Motor neuron (in vitro differentiated cells): ENCODE data around the gene ALDH1A2. TPM values are rescaled to one million over a fixed set of nuclear protein-coding genes. Genes with fewer than 3 reads are reported as not detected.
A peak's percentile ranks its signal among the peaks of the same experiment; 100 is the strongest.

Experiments used
- ATAC-seq, 8 experiments: fragments of 200-7000 bp; cut with Tn5 transposase; replicated peaks in 6 of 8; 2 replicates each; pipeline ENCODE4 v1.8.0; 2021; ENCODE audit warnings: mild to moderate bottlenecking in 8 of 8, moderate library complexity in 8 of 8
- H3K27ac ChIP-seq, 2 donors: fragments of 250-450 bp; sonication (Bioruptor Pico); 2 replicates each; pipeline ENCODE4 v1.9.0; 2021; ENCODE audit warnings: antibody characterized with exemption in 2 of 2, mild to moderate bottlenecking in 2 of 2, moderate library complexity in 1 of 2
- H3K4me1 ChIP-seq, 2 donors: fragments of 250-450 bp; sonication (Bioruptor Pico); replicated peaks in 1 of 2; 2 replicates each; pipeline ENCODE4 v1.6.1; 2021; ENCODE audit warnings: antibody characterized with exemption in 2 of 2, mild to moderate bottlenecking in 2 of 2, moderate library complexity in 1 of 2
- H3K4me3 ChIP-seq, 5 donors: fragments of 250-450 bp; sonication (Bioruptor Pico); 2 replicates each; pipeline ENCODE4 v1.9.0; 2021; ENCODE audit warnings: antibody characterized with exemption in 5 of 5, mild to moderate bottlenecking in 5 of 5, moderate library complexity in 4 of 5
- WGBS, 10 experiments: fragments of 450-650 bp; shearing (Covaris generic); methylation state at CpG; one replicate each; pipeline ENCODE4 v1.0.0; 2022; 5-methylcytosine and 5-hydroxymethylcytosine counted together
- in situ Hi-C, 9 experiments: fragments of 400-800 bp; cut with MboI; loops; one replicate each; pipeline ENCODE4 v1.15.0; 2021; ENCODE audit warnings: low sequenced_read_pairs in 9 of 9, low pct_unique_long_range_greater_than_20kb in 2 of 9; ENCODE audit not compliant: unreplicated experiment in 9 of 9
- total RNA-seq, 8 experiments: library from RNA; unstranded; fragments of 300-600 nt; gene quantifications; 2 replicates each; pipeline versions ENCODE4 v1.2.3 to v1.2.4, GENCODE V29; 2022

The ALDH1A2 gene
- total RNA-seq, 8 experiments from 2014 or later = 0.21 to 24.8 (median 5.4) TPM; not detected in 1

DNA sequence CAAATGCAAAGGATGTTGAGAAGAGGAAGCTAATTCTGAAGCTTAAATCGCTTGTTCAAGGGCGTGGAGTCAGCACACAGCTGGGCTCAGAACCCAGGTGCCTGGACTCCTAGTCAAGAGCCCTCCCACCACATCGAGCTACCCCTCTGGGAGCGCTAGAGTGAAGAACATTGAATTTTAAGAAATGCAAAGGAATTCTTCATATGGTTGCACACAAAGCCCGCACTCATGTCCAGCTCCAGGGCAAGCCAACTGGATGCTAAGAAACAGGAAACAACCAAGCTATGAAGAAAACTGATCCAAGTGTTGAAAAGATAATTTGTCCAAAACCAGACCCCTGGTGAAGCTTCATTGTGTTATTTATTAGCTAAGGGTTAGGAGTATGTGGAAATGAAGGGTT lies 122.3 kb downstream of the ALDH1A2 start:
- in situ Hi-C loops = no loop called here
- ATAC-seq = no peak
- Histone ChIP-seq H3K4me3 (no peak overlapping the region), H3K4me1 (peaks cover 0 to 3% of the 10 kb centered on the region in 2 donors), H3K27ac (no peak overlapping the region)
- 0 to 97% (median 90%) methylated on average over 1 to 5 of the region's 5 CpGs; no CpG with 5 or more reads in 5 of the 10 experiments for WGBS, 10 experiments

DNA sequence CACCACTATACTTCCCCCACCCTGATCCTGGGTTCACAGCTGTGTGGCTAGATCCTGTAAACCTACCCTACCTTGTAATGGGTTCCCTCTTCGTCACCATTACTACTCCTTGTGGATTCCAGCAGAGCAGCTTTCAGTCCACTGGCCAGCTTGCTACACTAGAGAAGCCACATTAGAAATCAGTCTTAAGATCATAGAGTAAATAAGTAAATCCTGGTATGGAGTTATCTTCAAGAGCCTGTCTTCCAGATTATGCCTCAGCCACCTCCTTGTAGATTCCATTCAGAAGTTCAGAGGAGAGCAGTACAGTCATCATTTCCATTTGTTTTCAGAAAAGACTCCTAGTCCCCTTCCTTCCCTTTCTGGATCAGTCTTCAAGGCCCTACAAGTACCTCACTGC lies 123.7 kb downstream of the ALDH1A2 start:
- no peak overlapping the region for H3K4me3 ChIP-seq
- no peak overlapping the region for H3K27ac ChIP-seq
- 14 to 67% methylated on average over 1 of the region's 1 CpG; no CpG with 5 or more reads in 8 of the 10 experiments for WGBS, 10 experiments
- ATAC-seq = no peak
- in situ Hi-C loops = no loop called here
- no peaks in the 10 kb centered on the region for H3K4me1 ChIP-seq

DNA sequence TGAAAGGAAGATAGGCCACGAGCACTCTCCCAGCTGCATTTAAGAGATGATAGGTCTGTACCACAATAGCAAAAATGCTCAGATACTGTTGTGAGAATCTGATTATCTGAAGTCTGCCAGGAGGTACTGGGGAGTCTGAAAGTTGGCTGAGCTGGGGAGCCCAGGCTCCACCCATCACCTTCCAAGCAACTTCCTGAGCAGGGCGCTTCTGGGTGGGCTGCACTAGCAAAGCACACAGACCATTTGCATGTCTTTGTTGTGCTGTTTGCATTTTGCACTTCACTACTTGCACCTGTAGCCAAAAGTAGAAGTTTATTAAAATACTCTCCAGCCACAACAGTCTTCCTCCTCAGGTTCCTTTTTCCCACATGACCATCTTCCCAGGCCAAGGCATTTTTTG lies 133.2 kb downstream of the ALDH1A2 start:
- ATAC-seq = no peak
- Histone ChIP-seq H3K4me3 (no peak overlapping the region), H3K4me1 (no peaks in the 10 kb centered on the region), H3K27ac (no peak overlapping the region)
- WGBS, 10 experiments = 0 to 80% (median 47%) methylated on average over 1 to 2 of the region's 2 CpGs; no CpG with 5 or more reads in 4 of the 10 experiments
- in situ Hi-C loops = no loop called here

DNA sequence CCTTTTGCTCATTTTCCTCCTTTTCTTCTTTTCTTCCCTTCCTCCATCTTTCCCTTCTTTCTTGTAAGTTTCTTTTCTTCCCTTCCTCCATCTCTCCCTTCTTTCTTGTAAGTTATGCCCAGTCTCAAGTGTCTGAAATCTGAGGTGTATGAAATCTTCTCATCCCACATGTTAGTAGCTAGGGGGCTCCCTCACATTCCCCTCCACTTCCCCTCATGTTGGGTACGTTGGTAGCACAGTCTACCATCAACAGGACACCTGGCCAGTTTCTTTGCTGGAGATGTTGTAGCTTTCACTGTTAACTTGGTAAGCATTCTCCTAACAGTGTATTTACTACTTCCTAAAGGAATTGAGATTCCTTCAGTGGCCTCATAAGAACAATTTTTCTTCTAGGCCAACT lies 133.9 kb downstream of the ALDH1A2 start:
- in situ Hi-C loops = no loop called here
- 0 to 71% (median 25%) methylated on average over 1 of the region's 1 CpG; no CpG with 5 or more reads in 3 of the 10 experiments for WGBS, 10 experiments
- ATAC-seq = no peak

DNA sequence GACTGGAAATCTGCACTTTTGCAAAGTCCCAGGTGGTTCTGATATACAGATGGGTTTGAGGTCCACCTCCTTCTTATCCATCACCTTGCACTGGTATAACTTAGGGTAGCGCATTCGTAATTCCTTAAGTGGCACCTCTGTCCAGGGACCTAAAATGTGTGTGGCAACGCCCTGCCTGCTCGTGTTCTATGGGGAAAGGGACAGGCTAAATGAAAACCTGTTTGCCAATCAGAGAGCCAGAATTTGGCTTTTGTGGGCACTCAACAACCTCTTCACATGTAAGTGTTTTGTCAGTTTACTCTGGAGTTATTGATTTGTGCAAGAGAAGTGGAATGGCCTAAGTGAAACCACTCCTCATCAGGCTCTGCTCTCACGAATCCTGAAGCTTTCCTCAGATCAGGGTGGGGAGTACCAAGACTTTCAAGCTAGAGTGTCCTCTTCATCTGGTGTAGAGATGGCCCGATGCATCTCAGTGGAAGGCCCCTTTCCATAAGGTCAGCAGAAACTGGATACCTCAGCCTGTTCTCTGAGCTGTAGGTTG lies 138.3 kb downstream of the ALDH1A2 start:
- WGBS, 10 experiments = 20 to 100% (median 92%) methylated on average over 1 to 4 of the region's 6 CpGs; no CpG with 5 or more reads in 2 of the 10 experiments
- in situ Hi-C loops = no loop called here
- no peaks in the 10 kb centered on the region for H3K4me1 ChIP-seq
- H3K27ac ChIP-seq = no peak overlapping the region
- no peak for ATAC-seq
- no peak overlapping the region for H3K4me3 ChIP-seq

More for the DNA sequence above, 133.9 kb downstream of the ALDH1A2 start:
- H3K4me3 ChIP-seq = no peak overlapping the region
- no peak overlapping the region for H3K27ac ChIP-seq
- no peaks in the 10 kb centered on the region for H3K4me1 ChIP-seq

DNA sequence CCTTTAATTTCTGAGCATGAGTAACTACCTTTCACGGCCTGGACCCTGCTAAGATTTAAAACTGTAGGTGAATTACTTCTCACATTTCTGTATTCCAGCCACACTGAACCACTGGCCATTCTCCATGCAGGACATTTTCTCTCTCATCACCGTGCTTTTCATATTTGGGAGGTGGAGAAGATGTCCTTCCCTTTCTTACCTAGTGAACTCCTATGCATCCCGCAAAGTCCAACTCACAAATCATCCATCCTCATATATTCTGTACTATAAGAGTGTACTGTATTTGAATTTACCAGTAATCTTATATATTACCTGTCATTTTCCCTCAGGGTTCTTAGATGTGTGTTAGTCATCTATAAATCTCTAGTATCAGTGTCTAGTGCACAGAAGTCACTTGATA lies 139.9 kb downstream of the ALDH1A2 start:
- Histone ChIP-seq H3K27ac (no peak overlapping the region), H3K4me3 (no peak overlapping the region), H3K4me1 (no peaks in the 10 kb centered on the region)
- 31 to 100% (median 83%) methylated on average over 1 to 2 of the region's 3 CpGs; no CpG with 5 or more reads in 4 of the 10 experiments for WGBS, 10 experiments
- in situ Hi-C loops = no loop called here
- ATAC-seq = no peak

DNA sequence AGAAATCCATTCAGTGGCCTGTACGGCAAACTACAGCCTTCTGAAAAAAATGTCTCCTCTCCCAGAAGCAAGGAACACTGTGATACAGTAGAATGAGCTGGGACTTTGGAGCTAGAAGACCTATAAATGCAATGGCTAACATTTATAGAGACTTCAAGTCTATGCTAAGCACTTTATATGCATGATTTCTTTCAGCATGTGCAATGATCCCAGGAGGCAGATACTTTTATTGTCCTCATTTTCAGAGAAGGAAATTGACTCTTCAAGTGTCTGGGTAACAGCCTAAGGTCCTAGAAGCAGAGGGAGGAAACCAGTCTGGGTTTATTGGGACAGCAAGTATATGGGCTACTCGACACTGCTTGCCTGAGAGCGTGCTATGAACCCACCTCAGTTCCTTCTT lies 140.9 kb downstream of the ALDH1A2 start:
- no peak overlapping the region for H3K27ac ChIP-seq
- in situ Hi-C loops = no loop called here
- no peak for ATAC-seq
- no peaks in the 10 kb centered on the region for H3K4me1 ChIP-seq
- WGBS, 10 experiments = 38 to 93% (median 80%) methylated on average over 1 to 3 of the region's 3 CpGs; no CpG with 5 or more reads in 2 of the 10 experiments
- no peak overlapping the region for H3K4me3 ChIP-seq

DNA sequence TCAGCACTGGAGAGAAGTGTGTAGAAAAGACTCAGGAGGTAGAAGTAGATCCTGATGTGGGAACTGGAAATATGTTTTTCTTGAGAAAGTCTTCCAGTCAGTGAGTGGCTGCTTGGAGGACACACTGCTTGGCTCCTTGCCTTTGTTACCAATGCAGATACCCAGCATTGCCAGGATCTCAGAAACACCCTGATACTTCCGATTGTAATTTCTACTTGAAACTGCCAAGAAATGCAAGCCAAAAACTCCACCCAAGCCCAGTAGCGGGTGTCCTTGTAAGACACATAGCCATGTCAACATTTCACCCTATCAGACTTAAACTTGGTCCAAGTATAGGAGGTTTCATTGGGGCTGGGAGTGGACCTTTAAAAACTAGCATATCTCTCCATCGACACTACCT lies 141.8 kb downstream of the ALDH1A2 start:
- ATAC-seq = peak in 1 of 8 experiments; percentile 8
- Histone ChIP-seq H3K4me1 (no peaks in the 10 kb centered on the region), H3K27ac (no peak overlapping the region), H3K4me3 (no peak overlapping the region)
- 13 to 81% (median 65%) methylated on average over 2 to 3 of the region's 3 CpGs; no CpG with 5 or more reads in 2 of the 10 experiments for WGBS, 10 experiments
- in situ Hi-C loops = no loop called here

DNA sequence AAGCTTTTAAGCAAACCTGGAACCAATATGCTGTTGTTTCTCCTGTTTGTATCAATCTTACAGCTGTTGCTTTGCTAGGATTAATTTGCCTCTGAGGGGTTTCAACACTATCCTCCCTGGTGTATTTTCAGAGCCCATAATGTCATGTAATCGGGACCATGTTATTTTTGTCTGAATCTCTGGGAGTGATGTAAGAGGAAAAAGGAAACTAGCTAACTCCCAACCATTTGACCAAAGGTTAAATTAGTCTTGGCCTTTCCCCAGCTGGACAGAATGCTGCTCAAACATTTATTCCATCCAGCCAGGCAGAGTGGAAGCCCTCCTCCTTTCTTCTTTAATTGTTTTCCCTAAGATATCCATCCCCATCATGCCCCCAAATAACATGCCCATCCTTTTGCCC lies 142.2 kb downstream of the ALDH1A2 start:
- in situ Hi-C loops = no loop called here
- 0 to 83% (median 50%) methylated on average over 1 of the region's 1 CpG; no CpG with 5 or more reads in 3 of the 10 experiments for WGBS, 10 experiments
- no peak for ATAC-seq
- no peaks in the 10 kb centered on the region for H3K4me1 ChIP-seq
- H3K27ac ChIP-seq = no peak overlapping the region
- H3K4me3 ChIP-seq = no peak overlapping the region

DNA sequence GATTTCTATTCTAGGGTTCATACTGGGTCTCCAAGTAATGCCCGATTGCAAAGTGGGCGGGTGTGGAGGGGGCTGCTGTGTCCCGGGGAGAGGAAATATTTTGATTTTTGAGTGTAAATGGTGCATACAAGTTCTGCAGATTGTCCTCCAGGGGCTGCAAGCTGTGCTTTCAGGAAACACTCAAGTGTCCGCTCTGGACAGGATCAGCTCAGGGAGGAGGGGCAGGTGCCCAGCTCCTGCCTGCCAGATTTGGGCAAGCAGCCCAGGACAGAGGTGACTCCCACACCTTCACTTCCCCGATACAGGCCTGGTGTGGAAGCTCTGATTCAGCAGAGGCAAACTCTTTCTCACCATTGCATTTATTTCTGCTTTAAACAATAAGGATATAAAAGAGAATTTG lies 142.7 kb downstream of the ALDH1A2 start:
- H3K4me3 ChIP-seq = no peak overlapping the region
- 20 to 100% (median 79%) methylated on average over 1 to 3 of the region's 5 CpGs; no CpG with 5 or more reads in 5 of the 10 experiments for WGBS, 10 experiments
- H3K27ac ChIP-seq = no peak overlapping the region
- no peak for ATAC-seq
- in situ Hi-C loops = no loop called here
- H3K4me1 ChIP-seq = no peaks in the 10 kb centered on the region

DNA sequence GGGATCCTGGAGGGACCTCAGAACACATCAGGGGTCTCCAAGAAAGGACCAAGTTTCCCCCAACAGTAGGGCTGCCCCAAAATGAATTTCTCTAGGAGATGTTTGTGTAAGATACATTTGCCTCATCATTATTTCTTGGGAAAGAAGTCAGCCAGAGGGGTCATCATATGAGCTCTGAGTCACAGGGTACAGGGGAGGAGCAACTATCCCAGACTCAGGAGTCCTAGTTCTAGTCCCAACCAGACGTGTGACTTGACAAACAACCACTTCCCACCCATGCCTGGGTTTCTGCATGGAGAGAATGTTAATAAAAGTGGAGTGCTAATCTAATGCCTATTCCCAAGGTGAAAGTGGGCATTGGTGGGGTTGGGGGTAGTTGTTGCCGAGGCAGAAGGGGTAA lies 144.1 kb downstream of the ALDH1A2 start:
- 33 to 100% (median 71%) methylated on average over 1 of the region's 2 CpGs; no CpG with 5 or more reads in 5 of the 10 experiments for WGBS, 10 experiments
- ATAC-seq = peak in 2 of 8 experiments; percentile 16 to 31
- Histone ChIP-seq H3K4me1 (no peaks in the 10 kb centered on the region), H3K4me3 (no peak overlapping the region), H3K27ac (no peak overlapping the region)
- in situ Hi-C loops = no loop called here

DNA sequence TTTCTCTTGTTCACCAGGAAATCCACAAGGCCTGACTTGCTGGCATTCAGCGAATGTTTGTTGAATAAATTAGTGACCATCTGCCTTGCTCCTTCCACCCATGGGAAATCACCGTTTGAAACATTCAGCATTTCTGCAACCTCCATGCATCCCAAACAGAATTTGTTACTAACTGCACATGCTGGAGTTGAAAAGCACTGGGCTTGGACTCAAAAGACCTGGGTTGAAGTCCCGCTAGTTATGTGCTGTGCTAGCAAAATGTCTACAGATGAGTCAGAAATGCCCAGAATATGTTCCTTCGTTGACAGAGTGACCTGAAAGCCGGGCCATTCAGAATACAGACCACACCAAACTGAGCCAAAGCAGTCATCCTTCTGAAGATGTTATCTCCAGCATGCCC lies 144.6 kb downstream of the ALDH1A2 start:
- Histone ChIP-seq H3K4me1 (no peaks in the 10 kb centered on the region), H3K4me3 (no peak overlapping the region), H3K27ac (no peak overlapping the region)
- WGBS, 10 experiments = 3 to 100% (median 55%) methylated on average over 1 to 5 of the region's 5 CpGs; no CpG with 5 or more reads in 2 of the 10 experiments
- in situ Hi-C loops = no loop called here
- ATAC-seq = peak in 3 of 8 experiments; percentile 54 to 68 (median 66)

DNA sequence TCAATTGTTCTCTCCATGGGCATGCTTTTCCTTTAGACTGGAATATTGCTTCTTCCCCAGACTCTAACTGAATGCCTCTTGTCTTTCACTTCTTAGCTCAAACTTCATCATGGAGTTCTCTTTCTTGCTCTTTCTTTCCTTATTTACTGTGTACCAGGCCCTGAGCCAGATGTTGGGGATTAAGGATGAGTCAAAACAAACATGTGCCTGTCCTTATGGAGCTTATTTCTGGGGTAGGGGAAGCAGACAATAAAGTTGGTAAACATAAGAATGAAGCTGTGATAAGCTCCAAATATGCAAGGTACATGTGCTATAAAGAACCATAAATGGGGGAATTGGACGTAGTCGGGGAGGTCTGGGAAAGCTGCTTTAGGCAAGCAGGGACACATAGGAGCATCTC lies 145.8 kb downstream of the ALDH1A2 start:
- H3K27ac ChIP-seq = no peak overlapping the region
- H3K4me3 ChIP-seq = no peak overlapping the region
- no peak for ATAC-seq
- WGBS, 10 experiments = 79 to 100% (median 100%) methylated on average over 1 to 2 of the region's 2 CpGs; no CpG with 5 or more reads in 3 of the 10 experiments
- in situ Hi-C loops = no loop called here
- H3K4me1 ChIP-seq = no peaks in the 10 kb centered on the region

DNA sequence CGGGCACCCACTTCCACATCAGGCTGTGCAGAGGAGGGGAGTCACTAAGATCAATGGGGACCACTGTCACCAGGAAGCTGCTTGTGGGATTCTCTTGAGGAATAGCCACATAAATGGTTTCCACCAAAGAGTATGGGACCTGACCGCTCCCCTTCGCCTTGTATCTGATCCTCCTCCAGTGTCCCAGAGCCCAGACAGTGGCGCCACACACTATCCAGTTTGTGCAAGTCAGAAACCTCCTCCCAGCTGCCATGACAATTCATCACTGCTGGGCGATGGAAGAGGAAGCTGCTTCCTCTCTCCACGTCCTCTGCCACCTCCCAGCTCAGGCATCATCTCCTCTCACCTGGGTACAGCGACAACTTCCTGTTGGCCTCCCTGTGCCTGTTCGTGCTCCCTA lies 147.5 kb downstream of the ALDH1A2 start:
- WGBS, 10 experiments = 18 to 95% (median 72%) methylated on average over 2 to 8 of the region's 8 CpGs; no CpG with 5 or more reads in 2 of the 10 experiments
- ATAC-seq = no peak
- Histone ChIP-seq H3K4me3 (no peak overlapping the region), H3K27ac (no peak overlapping the region), H3K4me1 (no peaks in the 10 kb centered on the region)
- in situ Hi-C loops = no loop called here
